ENCODE results near the gene MTHFD1L.
"Not testable (repeated sequence)": the region's sequence is repeated elsewhere in the genome, so short reads cannot be mapped to it uniquely, and the experiment has no call there.

Gene MTHFD1L

DNA sequence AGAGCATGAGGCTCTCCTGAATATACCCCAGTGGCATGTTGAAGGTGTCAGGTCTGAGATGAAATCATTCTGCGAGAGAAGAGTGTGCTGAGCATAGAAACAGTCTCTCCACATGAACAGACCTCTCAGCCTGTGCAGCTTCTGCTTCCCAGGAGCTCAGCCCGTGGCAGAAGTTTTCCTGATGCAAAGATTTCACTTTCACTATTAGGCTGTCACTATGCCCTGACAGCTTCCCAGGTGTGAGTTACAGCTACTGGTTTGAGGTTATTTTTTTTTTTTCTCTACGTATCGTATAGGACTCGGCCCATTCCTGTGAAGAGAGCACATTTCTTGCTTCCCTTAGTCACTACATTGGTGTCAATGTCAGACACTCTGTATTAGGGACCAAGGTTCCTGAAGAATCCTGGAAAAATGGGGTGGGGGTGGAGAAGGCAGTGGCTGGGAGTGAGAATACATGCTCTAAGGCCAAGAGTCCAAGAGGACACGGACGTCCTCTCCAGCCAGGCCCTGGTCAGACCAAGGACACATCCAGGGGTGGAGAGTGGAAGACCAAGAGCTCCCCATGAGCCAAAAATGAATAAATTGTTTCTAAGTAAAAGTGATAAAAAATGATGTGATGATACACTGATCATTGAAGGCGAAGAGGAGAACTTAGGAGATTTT is 253.1 kb downstream of the MTHFD1L start:
- no peaks in the 10 kb centered on the region for H3K27me3 ChIP-seq (ENCODE audit: control insufficient read depth, low read length)
- no peak overlapping the region for H3K4me3 ChIP-seq (ENCODE audit: low read length)
- H3K9me3 ChIP-seq (ENCODE audit: control insufficient read depth, insufficient read depth, low read length): no peaks in the 10 kb centered on the region
- no peaks in the 10 kb centered on the region for H3K4me1 ChIP-seq (ENCODE audit: control insufficient read depth, low read length)
- TF ChIP-seq, protein P1, sequence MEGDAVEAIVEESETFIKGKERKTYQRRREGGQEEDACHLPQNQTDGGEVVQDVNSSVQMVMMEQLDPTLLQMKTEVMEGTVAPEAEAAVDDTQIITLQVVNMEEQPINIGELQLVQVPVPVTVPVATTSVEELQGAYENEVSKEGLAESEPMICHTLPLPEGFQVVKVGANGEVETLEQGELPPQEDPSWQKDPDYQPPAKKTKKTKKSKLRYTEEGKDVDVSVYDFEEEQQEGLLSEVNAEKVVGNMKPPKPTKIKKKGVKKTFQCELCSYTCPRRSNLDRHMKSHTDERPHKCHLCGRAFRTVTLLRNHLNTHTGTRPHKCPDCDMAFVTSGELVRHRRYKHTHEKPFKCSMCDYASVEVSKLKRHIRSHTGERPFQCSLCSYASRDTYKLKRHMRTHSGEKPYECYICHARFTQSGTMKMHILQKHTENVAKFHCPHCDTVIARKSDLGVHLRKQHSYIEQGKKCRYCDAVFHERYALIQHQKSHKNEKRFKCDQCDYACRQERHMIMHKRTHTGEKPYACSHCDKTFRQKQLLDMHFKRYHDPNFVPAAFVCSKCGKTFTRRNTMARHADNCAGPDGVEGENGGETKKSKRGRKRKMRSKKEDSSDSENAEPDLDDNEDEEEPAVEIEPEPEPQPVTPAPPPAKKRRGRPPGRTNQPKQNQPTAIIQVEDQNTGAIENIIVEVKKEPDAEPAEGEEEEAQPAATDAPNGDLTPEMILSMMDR (IDR thresholded peaks at IDR 0.05; ENCODE audit: low read depth, low read length, poor library complexity, severe bottlenecking): no peak
- TF ChIP-seq EZH2phosphoT487 (IDR thresholded peaks at IDR 0.05; ENCODE audit: borderline replicate concordance, low read length): no peak
- no peak overlapping the region for H3K27ac ChIP-seq (ENCODE audit: low read depth, low read length)
- H3K9me2 ChIP-seq (replicated peaks; ENCODE audit: control insufficient read depth, low read length): no peaks in the 10 kb centered on the region
- H4K20me1 ChIP-seq (ENCODE audit: control insufficient read depth, insufficient read depth, low read depth, low read length): no peaks in the 10 kb centered on the region
- H3K4me2 ChIP-seq (ENCODE audit: low read length): no peak overlapping the region
- no peaks in the 10 kb centered on the region for H3K79me2 ChIP-seq (ENCODE audit: control insufficient read depth, low read length)
- H3K36me3 ChIP-seq (ENCODE audit: control insufficient read depth, low read length): no peaks in the 10 kb centered on the region
- H3F3A ChIP-seq (ENCODE audit: control insufficient read depth, insufficient read depth): no peaks in the 10 kb centered on the region

DNA sequence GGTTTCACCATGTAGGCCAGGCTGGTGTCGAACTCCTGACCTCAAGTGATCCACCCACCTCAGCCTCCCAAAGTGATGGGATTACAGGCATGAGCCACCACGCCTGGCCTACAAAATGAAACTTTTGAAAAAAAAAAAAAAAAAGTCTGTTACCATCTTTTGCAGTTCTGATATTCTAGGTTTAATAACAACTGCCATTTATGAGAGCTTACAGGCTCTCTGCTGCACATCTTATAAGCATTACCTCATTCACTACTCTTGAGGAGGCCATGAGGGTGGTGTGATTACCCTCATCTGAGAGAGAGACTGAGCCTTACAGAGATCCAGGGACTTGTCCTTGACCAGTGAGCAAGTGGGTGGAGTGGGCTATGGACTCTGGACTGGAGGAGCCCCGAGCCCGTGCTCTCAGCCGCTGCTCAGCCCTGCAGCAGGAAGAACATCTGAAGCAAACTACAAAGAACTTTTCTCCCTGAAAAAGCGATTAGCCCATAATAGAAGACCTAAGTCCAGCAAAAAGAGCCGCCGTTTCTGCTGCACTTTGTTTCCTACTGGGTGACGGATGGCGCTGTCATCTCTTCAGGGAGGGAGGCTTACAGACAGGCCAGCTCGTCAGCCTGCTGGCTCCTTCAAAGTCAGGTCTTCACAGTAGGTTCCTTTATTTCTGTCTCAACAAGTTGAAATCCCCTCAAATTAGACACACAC is 254.5 kb downstream of the MTHFD1L start:
- Histone ChIP-seq H3K9me3 (ENCODE audit: control insufficient read depth, insufficient read depth, low read length) (no peaks in the 10 kb centered on the region), H3K36me3 (ENCODE audit: control insufficient read depth, low read length) (no peaks in the 10 kb centered on the region), H3K9me2 (replicated peaks; ENCODE audit: control insufficient read depth, low read length) (no peaks in the 10 kb centered on the region), H3F3A (ENCODE audit: control insufficient read depth, insufficient read depth) (no peaks in the 10 kb centered on the region), H4K20me1 (ENCODE audit: control insufficient read depth, insufficient read depth, low read depth, low read length) (no peaks in the 10 kb centered on the region), H3K4me1 (ENCODE audit: control insufficient read depth, low read length) (no peaks in the 10 kb centered on the region), H3K4me3 (ENCODE audit: low read length) (no peak overlapping the region), H3K27me3 (ENCODE audit: control insufficient read depth, low read length) (no peaks in the 10 kb centered on the region), H3K79me2 (ENCODE audit: control insufficient read depth, low read length) (no peaks in the 10 kb centered on the region), H3K4me2 (ENCODE audit: low read length) (no peak overlapping the region), H3K27ac (ENCODE audit: low read depth, low read length) (no peak overlapping the region)
- TF ChIP-seq EZH2phosphoT487 (IDR thresholded peaks at IDR 0.05; ENCODE audit: borderline replicate concordance, low read length): no peak
- TF ChIP-seq, protein P1 (IDR thresholded peaks at IDR 0.05; ENCODE audit: low read depth, low read length, poor library complexity, severe bottlenecking): no peak

DNA sequence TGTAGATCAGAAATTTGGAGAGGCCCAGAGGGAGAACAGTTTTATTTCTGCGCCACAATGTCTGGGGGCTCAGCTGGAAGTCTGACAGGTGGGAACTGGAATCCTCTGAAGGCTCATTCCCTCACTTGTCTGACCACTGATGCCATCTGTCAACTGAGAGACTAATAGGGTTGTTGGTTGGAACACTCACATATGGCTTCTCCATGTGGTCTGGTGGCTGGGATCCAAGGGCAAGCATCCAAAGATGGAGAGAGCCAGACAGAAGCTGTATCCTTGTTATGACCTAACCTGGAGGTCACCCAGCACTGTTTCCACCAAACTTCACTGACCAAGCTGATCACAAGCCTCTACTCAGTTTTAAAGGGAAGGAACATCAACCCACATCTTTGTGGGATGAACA is 256.4 kb downstream of the MTHFD1L start:
- TF ChIP-seq, protein P1 (IDR thresholded peaks at IDR 0.05; ENCODE audit: low read depth, low read length, poor library complexity, severe bottlenecking): no peak
- TF ChIP-seq EZH2phosphoT487 (IDR thresholded peaks at IDR 0.05; ENCODE audit: borderline replicate concordance, low read length): no peak
- Histone ChIP-seq H3K36me3 (ENCODE audit: control insufficient read depth, low read length) (no peaks in the 10 kb centered on the region), H3K4me2 (ENCODE audit: low read length) (no peak overlapping the region), H3K79me2 (ENCODE audit: control insufficient read depth, low read length) (no peaks in the 10 kb centered on the region), H3K9me3 (ENCODE audit: control insufficient read depth, insufficient read depth, low read length) (no peaks in the 10 kb centered on the region), H3K9me2 (replicated peaks; ENCODE audit: control insufficient read depth, low read length) (no peaks in the 10 kb centered on the region), H3F3A (ENCODE audit: control insufficient read depth, insufficient read depth) (no peaks in the 10 kb centered on the region), H3K4me3 (ENCODE audit: low read length) (no peak overlapping the region), H3K4me1 (ENCODE audit: control insufficient read depth, low read length) (no peaks in the 10 kb centered on the region), H4K20me1 (ENCODE audit: control insufficient read depth, insufficient read depth, low read depth, low read length) (no peaks in the 10 kb centered on the region), H3K27ac (ENCODE audit: low read depth, low read length) (no peak overlapping the region), H3K27me3 (ENCODE audit: control insufficient read depth, low read length) (no peaks in the 10 kb centered on the region)

DNA sequence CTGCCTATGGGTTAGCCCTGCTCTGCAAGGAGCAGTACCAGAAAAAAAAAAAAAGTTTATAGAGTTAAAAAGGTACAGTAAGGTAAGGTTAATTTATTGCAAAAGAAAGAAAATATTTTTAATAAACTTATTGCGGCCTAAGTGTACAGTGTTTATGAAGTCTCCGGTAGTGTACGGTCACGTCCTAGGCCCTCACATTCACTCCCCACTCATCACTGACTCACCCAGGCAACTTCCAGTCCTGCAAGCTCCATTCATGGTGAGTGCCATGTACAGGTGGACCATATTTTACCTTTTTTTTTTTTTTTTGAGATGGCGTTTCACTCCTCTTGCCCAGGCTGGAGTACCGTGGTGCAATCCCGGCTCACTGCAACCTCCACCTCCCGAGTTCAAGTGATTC is 258.1 kb downstream of the MTHFD1L start:
- H3K79me2 ChIP-seq (ENCODE audit: control insufficient read depth, low read length); H3K9me2 ChIP-seq (replicated peaks; ENCODE audit: control insufficient read depth, low read length); H3K27me3 ChIP-seq (ENCODE audit: control insufficient read depth, low read length); H4K20me1 ChIP-seq (ENCODE audit: control insufficient read depth, insufficient read depth, low read depth, low read length); H3K27ac ChIP-seq (ENCODE audit: low read depth, low read length); H3K4me1 ChIP-seq (ENCODE audit: control insufficient read depth, low read length); H3K9me3 ChIP-seq (ENCODE audit: control insufficient read depth, insufficient read depth, low read length); H3K36me3 ChIP-seq (ENCODE audit: control insufficient read depth, low read length); H3F3A ChIP-seq (ENCODE audit: control insufficient read depth, insufficient read depth); H3K4me3 ChIP-seq (ENCODE audit: low read length); H3K4me2 ChIP-seq (ENCODE audit: low read length): not testable (repeated sequence)

DNA sequence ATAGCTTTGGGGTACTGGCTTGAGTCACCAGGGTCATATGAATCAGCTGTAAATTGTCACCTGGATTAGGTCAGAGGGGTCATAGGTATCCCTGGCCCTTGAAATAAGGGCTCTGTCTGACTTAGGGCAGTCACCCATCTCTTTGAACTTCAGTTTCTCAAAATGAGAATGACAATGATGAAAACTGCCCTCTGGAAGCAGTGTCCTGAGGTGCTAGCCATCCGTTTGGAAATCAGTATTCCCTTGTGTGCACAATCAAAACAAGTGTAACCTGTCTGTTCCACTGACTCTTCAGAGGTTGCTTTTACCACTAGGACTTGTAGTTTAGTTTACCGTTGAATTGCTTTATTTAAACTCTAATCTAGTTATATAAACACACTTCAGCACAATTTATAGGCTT is 259.7 kb downstream of the MTHFD1L start:
- H3K9me3 ChIP-seq (ENCODE audit: control insufficient read depth, insufficient read depth, low read length); H3K4me1 ChIP-seq (ENCODE audit: control insufficient read depth, low read length); H3K4me3 ChIP-seq (ENCODE audit: low read length); H3F3A ChIP-seq (ENCODE audit: control insufficient read depth, insufficient read depth); H3K27ac ChIP-seq (ENCODE audit: low read depth, low read length); H3K27me3 ChIP-seq (ENCODE audit: control insufficient read depth, low read length); H3K4me2 ChIP-seq (ENCODE audit: low read length); H3K79me2 ChIP-seq (ENCODE audit: control insufficient read depth, low read length); H4K20me1 ChIP-seq (ENCODE audit: control insufficient read depth, insufficient read depth, low read depth, low read length); H3K36me3 ChIP-seq (ENCODE audit: control insufficient read depth, low read length); H3K9me2 ChIP-seq (replicated peaks; ENCODE audit: control insufficient read depth, low read length): not testable (repeated sequence)

Data from DOHH2 (cell line).